WERI-Rb-1 (cell line): ENCODE measurements around the gene ADGRL3.

Experiments
- DNase-seq: peaks from one replicate; pipeline ENCODE4 v3.0.0-alpha.2; 2020
- H3K27ac ChIP-seq: fragments of 250-450 bp; sonication (Bioruptor Pico); 2 replicates; pipeline ENCODE4 v1.5.1; 2020; ENCODE audit warnings: mild to moderate bottlenecking, moderate library complexity
- H3K27me3 ChIP-seq: fragments of 250-450 bp; sonication (Bioruptor Pico); 2 replicates; pipeline ENCODE4 v1.5.1; 2021; ENCODE audit warnings: mild to moderate bottlenecking, low read depth, moderate library complexity; ENCODE audit not compliant: insufficient read depth, severe bottlenecking
- H3K36me3 ChIP-seq: fragments of 250-450 bp; sonication (Bioruptor Pico); 2 replicates; pipeline ENCODE4 v1.5.1; 2020; ENCODE audit warnings: mild to moderate bottlenecking, moderate library complexity
- H3K4me3 ChIP-seq: 2 replicates; pipeline ENCODE4 v1.5.1; 2011; ENCODE audit warnings: low read depth, mild to moderate bottlenecking, control low read depth, low read length
- H3K9me3 ChIP-seq: fragments of 250-450 bp; sonication (Bioruptor Pico); 2 replicates; pipeline ENCODE4 v1.5.1; 2021; ENCODE audit warnings: mild to moderate bottlenecking, moderate library complexity; ENCODE audit not compliant: severe bottlenecking
- CTCF ChIP-seq: IDR thresholded peaks from 2 replicates; pipeline ENCODE4 v1.5.1; 2011; ENCODE audit warnings: low read depth, mild to moderate bottlenecking, control low read depth, inconsistent platforms, low read length

ADGRL3 gene

GRCh38 chr4:61605984-61606383 lies 405.9 kb downstream of the ADGRL3 start:
- Histone ChIP-seq H3K36me3 (no peaks in the 10 kb centered on the region), H3K27ac (no peak overlapping the region), H3K4me3 (no peak overlapping the region), H3K27me3 (no peaks in the 10 kb centered on the region), H3K9me3 (peaks cover 3% of the 10 kb centered on the region)
- DNase-seq: no peak
- TF ChIP-seq CTCF: no peak

GRCh38 chr4:61614231-61614630 lies 414.1 kb downstream of the ADGRL3 start:
- no peaks in the 10 kb centered on the region for H3K9me3 ChIP-seq
- no peak for TF ChIP-seq CTCF
- no peaks in the 10 kb centered on the region for H3K27me3 ChIP-seq
- H3K27ac ChIP-seq: no peak overlapping the region
- no peaks in the 10 kb centered on the region for H3K36me3 ChIP-seq
- no peak overlapping the region for H3K4me3 ChIP-seq
- DNase-seq: no peak

- DNase-seq: no peak
- no peak for TF ChIP-seq CTCF
- no peak overlapping the region for H3K27ac ChIP-seq
- no peaks in the 10 kb centered on the region for H3K36me3 ChIP-seq
- H3K9me3 ChIP-seq: no peaks in the 10 kb centered on the region
- no peaks in the 10 kb centered on the region for H3K27me3 ChIP-seq
- no peak overlapping the region for H3K4me3 ChIP-seq
These were observed 419.4 kb downstream of the ADGRL3 start for GRCh38 chr4:61619528-61619927.

DNA sequence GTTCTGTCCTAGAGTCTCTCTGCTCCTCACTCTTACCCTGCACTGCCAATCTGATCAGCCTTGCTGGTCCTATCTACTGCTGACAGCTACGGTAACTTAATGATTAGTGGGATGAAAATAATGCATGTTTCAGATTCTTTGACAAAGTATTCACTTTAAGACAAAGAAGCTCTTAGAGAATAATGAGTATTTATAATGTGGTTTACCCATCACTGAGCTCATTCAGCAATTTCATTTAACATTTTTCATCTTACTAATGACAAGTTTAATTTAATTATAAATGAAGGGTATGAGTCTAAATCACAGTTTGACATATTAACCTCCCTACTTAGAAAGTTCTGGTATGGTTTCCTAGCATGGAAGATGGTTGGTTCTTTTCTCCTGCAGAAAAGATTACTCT lies 428.2 kb downstream of the ADGRL3 start:
- Histone ChIP-seq H3K4me3 (no peak overlapping the region), H3K36me3 (no peaks in the 10 kb centered on the region), H3K9me3 (no peaks in the 10 kb centered on the region), H3K27me3 (no peaks in the 10 kb centered on the region), H3K27ac (no peak overlapping the region)
- no peak for DNase-seq
- TF ChIP-seq CTCF: no peak

- no peaks in the 10 kb centered on the region for H3K27me3 ChIP-seq
- H3K27ac ChIP-seq: no peak overlapping the region
- DNase-seq: no peak
- no peak for TF ChIP-seq CTCF
- no peaks in the 10 kb centered on the region for H3K36me3 ChIP-seq
- H3K4me3 ChIP-seq: no peak overlapping the region
- no peaks in the 10 kb centered on the region for H3K9me3 ChIP-seq
These were observed 428.6 kb downstream of the ADGRL3 start for GRCh38 chr4:61628727-61629126.

GRCh38 chr4:61630548-61630947 lies 430.4 kb downstream of the ADGRL3 start:
- Histone ChIP-seq H3K27me3 (no peaks in the 10 kb centered on the region), H3K36me3 (no peaks in the 10 kb centered on the region), H3K4me3 (no peak overlapping the region), H3K27ac (no peak overlapping the region), H3K9me3 (no peaks in the 10 kb centered on the region)
- no peak for TF ChIP-seq CTCF
- DNase-seq: no peak
